ENCODE data around the gene LGR5.

DNA sequence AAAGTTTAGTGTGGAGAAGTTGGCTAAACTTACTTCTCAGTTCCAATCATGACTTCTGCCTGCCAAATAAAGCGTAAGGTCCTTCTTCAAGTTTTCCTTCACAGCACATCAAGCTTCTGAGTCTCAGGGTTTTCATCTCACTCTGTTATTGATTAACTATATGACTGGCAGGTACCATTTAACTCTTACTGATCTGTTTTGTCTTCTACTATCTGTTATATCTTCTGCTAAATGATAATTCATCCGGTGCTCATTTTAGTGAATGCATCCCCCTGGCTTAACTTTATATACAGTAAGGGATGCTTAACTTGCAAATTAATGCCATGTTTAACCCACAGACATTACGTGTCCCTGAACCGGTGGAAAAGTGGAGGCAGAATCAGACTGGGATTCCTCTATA lies 20.7 kb downstream of the LGR5 start:
- TF ChIP-seq POLR2AphosphoS5 (IDR thresholded peaks at IDR 0.05; ENCODE audit: low read depth, low read length) (no peak), HDAC6 (IDR thresholded peaks at IDR 0.05; ENCODE audit: low read depth, low read length) (no peak), JUND (IDR thresholded peaks at IDR 0.05; ENCODE audit: low read length) (no peak), POLR2A (IDR thresholded peaks at IDR 0.05; ENCODE audit: control extremely low read depth in 1 of 2, low read depth in 2 of 2, low read length in 2 of 2) (no peak), SP2 (IDR thresholded peaks at IDR 0.05; ENCODE audit: low read length) (no peak), TAF1 (IDR thresholded peaks at IDR 0.05; ENCODE audit: low read depth, low read length) (no peak), SP4 (IDR thresholded peaks at IDR 0.05; ENCODE audit: low read length) (no peak), EZH2 (IDR thresholded peaks at IDR 0.05; ENCODE audit: low read depth, low read length, severe bottlenecking) (no peak), CHD1 (IDR thresholded peaks at IDR 0.05; ENCODE audit: low read depth, low read length) (no peak)
- TF ChIP-seq, protein P1, sequence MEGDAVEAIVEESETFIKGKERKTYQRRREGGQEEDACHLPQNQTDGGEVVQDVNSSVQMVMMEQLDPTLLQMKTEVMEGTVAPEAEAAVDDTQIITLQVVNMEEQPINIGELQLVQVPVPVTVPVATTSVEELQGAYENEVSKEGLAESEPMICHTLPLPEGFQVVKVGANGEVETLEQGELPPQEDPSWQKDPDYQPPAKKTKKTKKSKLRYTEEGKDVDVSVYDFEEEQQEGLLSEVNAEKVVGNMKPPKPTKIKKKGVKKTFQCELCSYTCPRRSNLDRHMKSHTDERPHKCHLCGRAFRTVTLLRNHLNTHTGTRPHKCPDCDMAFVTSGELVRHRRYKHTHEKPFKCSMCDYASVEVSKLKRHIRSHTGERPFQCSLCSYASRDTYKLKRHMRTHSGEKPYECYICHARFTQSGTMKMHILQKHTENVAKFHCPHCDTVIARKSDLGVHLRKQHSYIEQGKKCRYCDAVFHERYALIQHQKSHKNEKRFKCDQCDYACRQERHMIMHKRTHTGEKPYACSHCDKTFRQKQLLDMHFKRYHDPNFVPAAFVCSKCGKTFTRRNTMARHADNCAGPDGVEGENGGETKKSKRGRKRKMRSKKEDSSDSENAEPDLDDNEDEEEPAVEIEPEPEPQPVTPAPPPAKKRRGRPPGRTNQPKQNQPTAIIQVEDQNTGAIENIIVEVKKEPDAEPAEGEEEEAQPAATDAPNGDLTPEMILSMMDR (IDR thresholded peaks at IDR 0.05; ENCODE audit: control extremely low read depth in 1 of 3, insufficient read depth in 1 of 3, low read depth in 1 of 3, low read length in 3 of 3) = no peak
- TF ChIP-seq, protein P2, sequence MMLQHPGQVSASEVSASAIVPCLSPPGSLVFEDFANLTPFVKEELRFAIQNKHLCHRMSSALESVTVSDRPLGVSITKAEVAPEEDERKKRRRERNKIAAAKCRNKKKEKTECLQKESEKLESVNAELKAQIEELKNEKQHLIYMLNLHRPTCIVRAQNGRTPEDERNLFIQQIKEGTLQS (IDR thresholded peaks at IDR 0.05; ENCODE audit: insufficient read depth, low read depth, low read length) = no peak
